ENCODE data around the gene CACNG7.

DNA sequence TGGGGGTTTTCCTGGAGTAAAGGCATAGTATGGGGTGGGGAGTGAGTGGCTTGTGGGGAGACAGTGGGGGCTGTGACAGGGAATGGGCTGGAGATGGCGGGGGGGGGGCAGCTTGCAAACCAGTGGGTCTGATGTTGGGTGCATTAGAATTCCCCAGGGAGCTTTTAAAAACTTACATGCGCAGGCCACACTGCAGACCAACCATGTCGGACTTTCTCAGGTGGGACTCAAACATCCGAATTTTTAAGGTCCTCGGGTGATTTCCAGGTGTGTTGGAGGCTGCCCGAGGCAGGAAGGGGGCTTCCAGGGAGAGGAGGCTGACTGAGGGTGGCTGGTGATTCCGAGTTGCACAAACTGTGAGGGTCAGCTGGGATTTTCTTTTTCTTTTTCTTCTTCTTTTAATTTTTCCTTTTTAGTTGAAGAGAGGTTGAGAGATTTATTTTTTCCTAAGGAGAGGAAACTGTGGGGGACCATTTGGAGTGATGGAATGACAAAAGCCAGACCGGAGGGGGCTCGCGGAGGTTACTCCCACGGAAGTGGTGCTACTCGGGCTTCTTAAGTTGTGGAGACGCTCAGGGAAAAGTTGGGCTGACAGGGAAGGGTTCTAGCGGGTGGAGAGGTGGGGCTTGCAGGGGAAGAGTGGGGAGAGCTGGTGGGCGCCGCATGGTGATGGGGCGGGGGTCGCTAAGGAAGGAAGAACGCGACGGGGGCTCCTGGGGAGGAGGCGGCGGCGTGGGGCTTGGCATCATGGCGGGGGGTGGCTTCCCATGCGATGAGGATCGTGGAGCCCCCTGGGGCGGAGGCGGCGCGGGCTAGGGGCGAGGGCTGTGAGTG, 52.7 kb downstream of the CACNG7 start:
- TF ChIP-seq CTCF (IDR thresholded peaks at IDR 0.05) (no peak), POLR2A (IDR thresholded peaks at IDR 0.05) (no peak)
